Suprapubic skin (tissue), 4 donors: ENCODE measurements around the gene PIK3IP1. TPM values are rescaled to one million over a fixed set of nuclear protein-coding genes. Genes with fewer than 3 reads are reported as not detected.
"Not testable (repeated sequence)": the region's sequence is repeated elsewhere in the genome, so short reads cannot be mapped to it uniquely, and the experiment has no call there.

Source experiments
- DNase-seq, 2 donors: peaks; one replicate each; pipeline ENCODE4 v3.0.0-alpha.2; 2019; ENCODE audit warnings: low spot score in 2 of 2
- H3K27ac ChIP-seq: fragments of 200-600 bp; sonication (generic); one replicate; pipeline ENCODE4 v1.5.1; 2019
- H3K27me3 ChIP-seq: fragments of 200-600 bp; sonication (generic); one replicate; pipeline ENCODE4 v1.5.1; 2019
- H3K36me3 ChIP-seq: fragments of 200-600 bp; sonication (generic); one replicate; pipeline ENCODE4 v1.5.1; 2019
- H3K4me1 ChIP-seq: fragments of 200-600 bp; sonication (generic); one replicate; pipeline ENCODE4 v1.5.1; 2019
- H3K4me3 ChIP-seq: fragments of 200-600 bp; sonication (generic); one replicate; pipeline ENCODE4 v1.5.1; 2019; ENCODE audit warnings: mild to moderate bottlenecking
- H3K9me3 ChIP-seq: fragments of 200-600 bp; sonication (generic); one replicate; pipeline ENCODE4 v1.5.1; 2019
- EP300 ChIP-seq: sonication (generic); formaldehyde crosslinking; IDR thresholded peaks from one replicate; pipeline ENCODE4 v1.6.1; 2017; ENCODE audit warnings: antibody characterized with exemption
- POLR2A ChIP-seq, 2 donors: fragments of 450-650 bp; IDR thresholded peaks; one replicate each; pipeline ENCODE4 v1.6.1; 2017; ENCODE audit warnings: antibody characterized with exemption in 2 of 2, mild to moderate bottlenecking in 2 of 2, moderate library complexity in 2 of 2
- POLR2AphosphoS5 ChIP-seq, 3 donors: sonication (generic); formaldehyde crosslinking; IDR thresholded peaks; one replicate each; pipeline ENCODE4 v1.6.1; 2017; ENCODE audit warnings: antibody characterized with exemption in 3 of 3
- WGBS: methylation state at CpG from one replicate; pipeline ENCODE4 v1.1.5; 2018; 5-methylcytosine and 5-hydroxymethylcytosine counted together
- total RNA-seq, 4 donors: library from RNA; depleted of rRNA; stranded (reverse); fragments of >200 nt; gene quantifications; one replicate each; pipeline ENCODE4 v1.1.0, GENCODE V29; 2016
- TF ChIP-seq, protein P1 (sequence below), 2 donors: fragments of 200-600 bp in 1 of 2; fragments of 450-650 bp in 1 of 2; sonication (generic) in 1 of 2; IDR thresholded peaks; one replicate each; pipeline ENCODE4 v1.5.1; 2016 to 2019; ENCODE audit warnings: antibody characterized with exemption in 2 of 2, mild to moderate bottlenecking in 1 of 2, moderate library complexity in 1 of 2

Gene PIK3IP1
- total RNA-seq, 4 donors from 2014 or later = 40.7 to 126 (median 64.4) TPM

DNA sequence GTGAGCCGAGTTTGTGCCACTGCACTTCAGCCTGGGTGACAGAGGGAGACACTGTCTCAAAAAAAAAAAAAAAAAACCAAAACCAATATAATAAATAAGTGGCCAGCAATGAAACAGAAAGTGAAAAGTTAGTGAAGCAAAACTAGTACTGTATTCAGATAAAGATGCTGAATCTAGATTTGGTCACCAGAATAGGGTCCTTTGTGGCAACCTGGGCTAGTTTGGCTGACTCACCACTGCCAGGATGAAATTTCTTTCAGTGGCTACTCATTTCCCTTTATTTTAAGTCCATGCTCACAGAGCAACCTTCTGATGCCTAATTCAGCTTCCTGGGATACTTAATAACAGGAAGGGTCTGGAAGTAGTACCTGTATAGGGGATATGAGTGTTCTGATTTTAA lies 54.2 kb downstream of the PIK3IP1 start:
- no peak overlapping the region for H3K27ac ChIP-seq
- 100% methylated on average over 1 of the region's 1 CpG for WGBS

DNA sequence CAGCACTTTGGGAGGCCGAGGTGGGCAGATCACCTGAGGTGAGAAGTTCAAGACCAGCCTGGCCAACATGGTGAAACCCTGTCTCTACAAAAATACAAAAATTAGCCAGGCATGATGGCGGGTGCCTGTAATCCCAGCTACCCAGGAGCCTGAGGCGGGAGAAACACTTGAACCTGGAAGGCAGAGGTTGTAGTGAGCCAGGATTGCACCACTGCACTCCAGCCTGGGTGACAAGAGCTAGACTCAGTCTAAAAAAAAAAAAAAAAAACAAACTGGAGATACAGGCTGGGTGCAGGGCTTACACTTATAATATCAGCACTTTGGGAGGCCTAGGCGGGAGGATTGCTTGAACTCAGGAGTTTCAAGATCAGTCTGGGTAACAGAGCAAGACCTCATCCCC lies 56.2 kb downstream of the PIK3IP1 start:
- not testable (repeated sequence) for H3K9me3 ChIP-seq, H3K27ac ChIP-seq, H3K27me3 ChIP-seq, H3K4me3 ChIP-seq, H3K36me3 ChIP-seq, DNase-seq
- WGBS = 98% methylated on average over 4 of the region's 4 CpGs
- peaks cover 17% of the 10 kb centered on the region for H3K4me1 ChIP-seq

More for the DNA sequence above, 54.2 kb downstream of the PIK3IP1 start:
- H3K9me3 ChIP-seq = no peaks in the 10 kb centered on the region
- no peaks in the 10 kb centered on the region for H3K27me3 ChIP-seq
- H3K4me1 ChIP-seq = peaks cover 3% of the 10 kb centered on the region
- no peak overlapping the region for H3K4me3 ChIP-seq
- H3K36me3 ChIP-seq = no peaks in the 10 kb centered on the region
- TF ChIP-seq, protein P1, sequence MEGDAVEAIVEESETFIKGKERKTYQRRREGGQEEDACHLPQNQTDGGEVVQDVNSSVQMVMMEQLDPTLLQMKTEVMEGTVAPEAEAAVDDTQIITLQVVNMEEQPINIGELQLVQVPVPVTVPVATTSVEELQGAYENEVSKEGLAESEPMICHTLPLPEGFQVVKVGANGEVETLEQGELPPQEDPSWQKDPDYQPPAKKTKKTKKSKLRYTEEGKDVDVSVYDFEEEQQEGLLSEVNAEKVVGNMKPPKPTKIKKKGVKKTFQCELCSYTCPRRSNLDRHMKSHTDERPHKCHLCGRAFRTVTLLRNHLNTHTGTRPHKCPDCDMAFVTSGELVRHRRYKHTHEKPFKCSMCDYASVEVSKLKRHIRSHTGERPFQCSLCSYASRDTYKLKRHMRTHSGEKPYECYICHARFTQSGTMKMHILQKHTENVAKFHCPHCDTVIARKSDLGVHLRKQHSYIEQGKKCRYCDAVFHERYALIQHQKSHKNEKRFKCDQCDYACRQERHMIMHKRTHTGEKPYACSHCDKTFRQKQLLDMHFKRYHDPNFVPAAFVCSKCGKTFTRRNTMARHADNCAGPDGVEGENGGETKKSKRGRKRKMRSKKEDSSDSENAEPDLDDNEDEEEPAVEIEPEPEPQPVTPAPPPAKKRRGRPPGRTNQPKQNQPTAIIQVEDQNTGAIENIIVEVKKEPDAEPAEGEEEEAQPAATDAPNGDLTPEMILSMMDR (IDR thresholded peaks at IDR 0.05) = no peak
- TF ChIP-seq EP300 (no peak), POLR2A (IDR thresholded peaks at IDR 0.05) (no peak), POLR2AphosphoS5 (IDR thresholded peaks at IDR 0.05) (no peak)
- no peak for DNase-seq

DNA sequence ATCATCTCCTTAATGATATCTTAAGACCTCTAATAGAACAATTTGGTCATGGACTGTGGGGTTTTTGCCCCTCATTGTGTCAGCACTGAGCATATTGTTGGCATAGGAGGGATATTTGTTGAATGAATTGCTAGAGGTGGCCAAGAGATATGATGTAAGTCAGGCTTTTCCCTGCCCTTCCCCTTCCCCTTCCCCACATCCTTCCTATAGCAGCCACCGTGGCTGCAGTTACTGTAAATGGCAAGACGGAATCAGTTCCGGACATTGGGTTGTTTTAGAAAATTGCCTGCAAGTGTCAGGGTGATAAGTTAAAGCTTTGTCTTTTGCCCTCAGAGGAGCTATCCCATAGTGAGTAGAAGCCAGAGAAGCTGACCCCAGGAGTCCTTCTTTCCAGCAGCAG lies 57.2 kb downstream of the PIK3IP1 start:
- H3K4me3 ChIP-seq = no peak overlapping the region
- no peak for DNase-seq
- WGBS = 80% methylated on average over 3 of the region's 3 CpGs
- H3K27ac ChIP-seq = no peak overlapping the region
- H3K36me3 ChIP-seq = no peaks in the 10 kb centered on the region
- H3K27me3 ChIP-seq = no peaks in the 10 kb centered on the region
- peaks cover 27% of the 10 kb centered on the region for H3K4me1 ChIP-seq
- no peaks in the 10 kb centered on the region for H3K9me3 ChIP-seq
- TF ChIP-seq EP300 = no peak
- TF ChIP-seq, protein P1 (IDR thresholded peaks at IDR 0.05) = no peak

DNA sequence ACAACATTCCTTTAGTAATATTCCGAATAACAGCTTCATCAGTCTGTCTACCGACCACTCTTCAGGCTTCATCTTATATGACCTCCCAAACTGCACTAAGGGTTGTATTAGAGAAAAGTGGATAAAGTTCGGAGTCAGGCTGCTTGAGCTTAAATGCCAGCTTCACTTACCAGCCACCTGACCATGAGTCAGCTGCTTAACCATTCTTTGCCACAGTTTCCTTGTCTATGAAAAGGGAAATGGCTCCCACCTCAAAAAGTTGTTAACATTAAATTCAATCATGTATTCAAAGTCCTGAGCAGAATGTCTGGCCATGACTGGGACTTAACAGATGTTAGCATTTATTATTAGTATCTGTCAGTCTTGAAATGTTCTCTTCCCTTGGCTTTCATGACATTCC lies 59.3 kb downstream of the PIK3IP1 start:
- Histone ChIP-seq H3K4me1 (peaks cover 38% of the 10 kb centered on the region), H3K27me3 (no peaks in the 10 kb centered on the region), H3K36me3 (no peaks in the 10 kb centered on the region), H3K27ac (no peak overlapping the region), H3K4me3 (no peak overlapping the region), H3K9me3 (no peaks in the 10 kb centered on the region)
- 95% methylated on average over 3 of the region's 3 CpGs for WGBS
- DNase-seq = no peak
- TF ChIP-seq POLR2A (IDR thresholded peaks at IDR 0.05) = no peak
- TF ChIP-seq POLR2AphosphoS5 (IDR thresholded peaks at IDR 0.05) = no peak
- TF ChIP-seq EP300 = no peak
- TF ChIP-seq, protein P1 (IDR thresholded peaks at IDR 0.05) = no peak

Other genes starting within 250 kb of the PIK3IP1 start
- 10 to 100 TPM; 42.3 to 54.6 (median 50.5) TPM for gene SMTN, start 211.2 kb downstream of the PIK3IP1 start, total RNA-seq
- 10 to 100 TPM; 37.4 to 72.1 (median 56.0) TPM for gene SELENOM, start 184.9 kb downstream of the PIK3IP1 start, total RNA-seq
- 1 to 10 TPM in 3 of 4 donors, under 1 TPM in 1; 0.26 to 3.2 (median 2.5) TPM for gene INPP5J, start 169.5 kb downstream of the PIK3IP1 start, total RNA-seq
- gene PLA2G3, start 152.0 kb downstream of the PIK3IP1 start, total RNA-seq = 1 to 10 TPM; 3.1 to 9.5 (median 7.6) TPM
- 10 to 100 TPM; 36.0 to 41.9 (median 38.9) TPM for gene RNF185, start 132.3 kb downstream of the PIK3IP1 start, total RNA-seq
- gene LIMK2, start 80.2 kb downstream of the PIK3IP1 start, total RNA-seq = 100 to 1,000 TPM; 103 to 229 (median 188) TPM
- gene PATZ1, start 53.9 kb upstream of the PIK3IP1 start, total RNA-seq = 10 to 100 TPM; 11.8 to 23.3 (median 14.6) TPM
- gene DRG1, start 107.1 kb upstream of the PIK3IP1 start, total RNA-seq = 10 to 100 TPM; 53.8 to 61.8 (median 55.0) TPM
- 10 to 100 TPM; 12.7 to 33.8 (median 22.5) TPM for gene EIF4ENIF1, start 197.4 kb upstream of the PIK3IP1 start, total RNA-seq
- 100 to 1,000 TPM in 1 of 4 donors, 10 to 100 TPM in 3; 21.2 to 128 (median 40.7) TPM for gene SFI1, start 204.0 kb upstream of the PIK3IP1 start, total RNA-seq